ENCODE results near the gene ULBP2.

Gene ULBP2

DNA sequence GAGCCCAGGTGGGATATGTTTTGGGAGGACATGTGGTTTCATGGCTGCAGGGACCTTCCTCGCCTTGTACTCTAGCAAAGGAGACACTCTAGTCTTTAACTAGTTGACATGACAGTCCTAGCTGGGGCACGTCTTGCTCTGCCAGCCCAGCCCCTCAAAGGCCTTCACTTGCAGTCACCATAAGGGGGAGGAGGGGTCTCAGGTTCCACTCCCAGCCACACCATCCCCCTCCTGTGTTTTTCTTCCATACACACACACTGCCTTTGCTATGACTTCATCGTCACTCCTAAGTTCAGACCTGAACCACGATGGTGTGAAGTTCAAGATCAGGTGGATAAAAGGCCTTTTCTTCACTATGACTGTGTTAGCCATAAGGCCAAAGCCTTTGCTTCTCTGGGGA is 35.4 kb downstream of the ULBP2 start:
- CTCF ChIA-PET = no interaction called here
- DNase-seq (ENCODE audit: extremely low spot score) = no peak
- no peak for TF ChIP-seq CTCF (IDR thresholded peaks at IDR 0.05; ENCODE audit: control extremely low read depth, extremely low read depth, low read depth, missing control alignments)
- POLR2A ChIA-PET = no interaction called here

- DNase-seq (ENCODE audit: extremely low spot score) = no peak
- no peak for TF ChIP-seq CTCF (IDR thresholded peaks at IDR 0.05; ENCODE audit: control extremely low read depth, extremely low read depth, low read depth, missing control alignments)
- ChIA-PET POLR2A (no interaction called here), CTCF (no interaction called here)
Observed at GRCh38 chr6:149978610-149979009, 36.8 kb downstream of the ULBP2 start.

DNA sequence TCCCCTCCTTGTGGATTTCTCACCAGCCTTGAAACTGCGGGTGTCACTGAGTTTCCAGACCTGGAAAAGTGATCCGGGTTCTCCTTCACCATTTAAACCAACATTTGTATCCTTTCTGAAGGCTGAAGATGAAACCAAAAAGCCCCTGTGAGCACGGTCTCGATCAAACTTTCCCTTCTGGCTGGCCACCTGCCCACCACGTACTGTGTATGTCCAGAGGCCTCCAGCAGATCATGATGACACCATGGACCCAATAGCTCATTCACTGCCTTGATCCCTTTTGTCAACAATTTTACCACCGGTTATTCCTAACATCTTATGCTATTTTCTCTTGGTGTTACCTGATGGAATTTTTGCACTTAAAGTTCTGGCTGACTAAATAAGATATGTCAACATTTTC is 37.5 kb downstream of the ULBP2 start:
- CTCF ChIA-PET = no interaction called here
- DNase-seq (ENCODE audit: extremely low spot score) = no peak
- TF ChIP-seq CTCF (IDR thresholded peaks at IDR 0.05; ENCODE audit: control extremely low read depth, extremely low read depth, low read depth, missing control alignments) = no peak
- POLR2A ChIA-PET = no interaction called here

- no peak for DNase-seq (ENCODE audit: extremely low spot score)
- CTCF ChIA-PET = no interaction called here
- POLR2A ChIA-PET = no interaction called here
- no peak for TF ChIP-seq CTCF (IDR thresholded peaks at IDR 0.05; ENCODE audit: control extremely low read depth, extremely low read depth, low read depth, missing control alignments)
Observed at GRCh38 chr6:149983145-149983544, 41.3 kb downstream of the ULBP2 start.

DNA sequence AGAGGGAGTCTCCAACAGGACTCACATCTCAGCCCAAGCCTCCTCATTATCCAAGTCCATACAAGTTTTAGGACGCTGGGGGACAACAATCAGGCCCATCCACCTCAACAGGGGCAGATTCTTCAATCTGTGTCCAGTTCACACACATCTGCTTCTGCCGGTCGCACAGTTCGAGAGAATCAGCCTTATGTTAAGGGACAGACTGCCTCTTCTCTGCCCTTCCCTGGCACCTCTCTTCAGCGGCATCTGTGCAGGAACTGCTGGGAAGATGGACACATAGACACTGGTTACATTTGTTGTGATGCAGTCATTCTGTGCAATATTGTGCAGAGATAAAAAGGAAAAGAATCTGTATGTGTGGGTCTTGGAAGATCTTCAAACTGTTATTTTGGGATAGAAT is 43.0 kb downstream of the ULBP2 start:
- ChIA-PET CTCF (no interaction called here), POLR2A (no interaction called here)
- no peak for DNase-seq (ENCODE audit: extremely low spot score)
- no peak for TF ChIP-seq CTCF (IDR thresholded peaks at IDR 0.05; ENCODE audit: control extremely low read depth, extremely low read depth, low read depth, missing control alignments)

DNA sequence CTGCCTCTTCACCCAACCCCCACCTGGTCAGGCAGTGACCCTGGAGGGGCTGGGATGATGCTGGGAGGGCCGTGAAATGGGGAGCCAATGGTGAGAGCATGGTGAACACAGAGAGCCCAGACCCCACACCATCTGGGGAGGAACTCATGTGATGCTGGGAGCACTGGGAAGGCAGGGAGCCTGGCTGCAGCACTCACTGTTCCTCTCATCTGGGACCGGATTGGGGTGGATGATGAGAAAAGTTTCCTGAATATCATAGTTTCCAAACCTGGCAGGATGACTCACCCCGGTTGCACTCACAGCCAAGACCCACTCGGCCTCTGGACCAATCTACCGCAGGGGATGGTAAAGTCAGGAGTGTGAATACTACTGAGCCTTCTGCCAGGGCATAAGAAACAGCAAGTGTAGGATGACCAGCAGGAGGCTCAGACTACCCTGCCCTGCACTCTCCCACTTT is 43.7 kb downstream of the ULBP2 start:
- ChIA-PET CTCF (no interaction called here), POLR2A (no interaction called here)
- no peak for TF ChIP-seq CTCF (IDR thresholded peaks at IDR 0.05; ENCODE audit: control extremely low read depth, extremely low read depth, low read depth, missing control alignments)
- no peak for DNase-seq (ENCODE audit: extremely low spot score)

DNA sequence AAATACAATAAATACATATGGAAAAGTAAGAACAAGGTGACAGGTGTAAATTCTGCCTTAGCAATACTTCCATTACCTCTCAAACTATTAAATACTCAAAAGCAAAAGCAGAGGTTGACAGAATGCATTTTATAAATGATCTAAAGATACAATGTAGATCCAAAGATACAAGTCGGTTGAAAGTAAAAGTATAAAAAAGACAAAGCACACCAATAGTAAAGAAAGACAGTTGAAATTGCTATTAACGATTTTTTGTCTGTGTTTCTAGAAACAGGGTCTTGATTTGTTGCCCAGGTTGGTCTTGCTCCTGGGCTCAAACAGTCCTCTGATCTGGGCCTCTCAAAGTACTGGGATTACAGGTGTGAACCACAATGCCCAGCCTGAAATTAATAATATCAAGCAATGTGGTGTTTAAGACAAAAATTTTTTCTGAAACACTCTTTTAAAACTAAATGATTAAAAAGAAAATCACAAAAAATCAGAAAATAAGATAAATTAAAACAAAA is 45.8 kb downstream of the ULBP2 start:
- POLR2A ChIA-PET = no interaction called here
- DNase-seq (ENCODE audit: extremely low spot score) = no peak
- CTCF ChIA-PET = no interaction called here
- TF ChIP-seq CTCF (IDR thresholded peaks at IDR 0.05; ENCODE audit: control extremely low read depth, extremely low read depth, low read depth, missing control alignments) = no peak
